Measurements from ENCODE around the gene ELMO1. TPM values are rescaled to one million over a fixed set of nuclear protein-coding genes. Genes with fewer than 3 reads are reported as not detected.

Gene ELMO1
- total RNA-seq, 1 experiment from 2014 or later = 7.8 TPM

DNA sequence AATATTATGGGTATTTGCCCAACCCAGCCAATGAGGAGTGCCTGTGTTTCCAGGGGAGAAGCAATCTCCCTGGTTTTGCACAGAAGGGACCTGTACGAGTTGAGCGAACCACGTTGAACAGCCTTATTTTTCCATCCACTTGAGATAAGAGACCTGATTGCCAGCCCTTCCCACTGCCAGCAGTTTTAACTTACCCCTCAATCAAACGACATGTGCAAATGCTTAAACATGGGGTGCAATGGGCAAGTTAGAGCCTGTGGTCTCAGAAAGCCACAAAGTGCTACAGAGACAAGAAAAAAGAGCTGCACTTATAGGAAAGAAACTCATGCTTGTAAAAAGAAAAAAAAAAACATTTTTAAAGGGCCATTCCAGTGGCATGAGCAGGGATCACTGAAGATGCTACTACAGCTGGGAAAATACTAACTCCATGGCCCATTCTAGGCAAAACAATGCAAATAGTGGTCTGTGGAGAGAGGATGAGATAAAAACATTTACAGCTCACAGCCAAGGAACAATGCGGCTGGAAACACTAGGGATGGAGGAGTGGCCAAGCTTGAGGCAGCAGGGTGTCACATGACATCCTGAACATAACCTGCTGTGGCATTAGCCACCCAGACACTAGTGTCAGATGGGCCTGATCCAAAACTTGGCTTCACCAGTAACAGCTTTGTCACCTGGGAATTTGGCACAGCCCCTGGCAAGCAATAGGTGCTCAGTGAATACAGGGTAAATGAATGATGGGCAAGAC is 162.8 kb downstream of the ELMO1 start:
- no peak overlapping the region for H2BK120ac ChIP-seq (ENCODE audit: low read depth, low read length, poor library complexity, severe bottlenecking)
- TF ChIP-seq, protein P1, sequence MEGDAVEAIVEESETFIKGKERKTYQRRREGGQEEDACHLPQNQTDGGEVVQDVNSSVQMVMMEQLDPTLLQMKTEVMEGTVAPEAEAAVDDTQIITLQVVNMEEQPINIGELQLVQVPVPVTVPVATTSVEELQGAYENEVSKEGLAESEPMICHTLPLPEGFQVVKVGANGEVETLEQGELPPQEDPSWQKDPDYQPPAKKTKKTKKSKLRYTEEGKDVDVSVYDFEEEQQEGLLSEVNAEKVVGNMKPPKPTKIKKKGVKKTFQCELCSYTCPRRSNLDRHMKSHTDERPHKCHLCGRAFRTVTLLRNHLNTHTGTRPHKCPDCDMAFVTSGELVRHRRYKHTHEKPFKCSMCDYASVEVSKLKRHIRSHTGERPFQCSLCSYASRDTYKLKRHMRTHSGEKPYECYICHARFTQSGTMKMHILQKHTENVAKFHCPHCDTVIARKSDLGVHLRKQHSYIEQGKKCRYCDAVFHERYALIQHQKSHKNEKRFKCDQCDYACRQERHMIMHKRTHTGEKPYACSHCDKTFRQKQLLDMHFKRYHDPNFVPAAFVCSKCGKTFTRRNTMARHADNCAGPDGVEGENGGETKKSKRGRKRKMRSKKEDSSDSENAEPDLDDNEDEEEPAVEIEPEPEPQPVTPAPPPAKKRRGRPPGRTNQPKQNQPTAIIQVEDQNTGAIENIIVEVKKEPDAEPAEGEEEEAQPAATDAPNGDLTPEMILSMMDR (conservative IDR thresholded peaks at IDR 0.05) = no peak
- no peak overlapping the region for H2BK15ac ChIP-seq (ENCODE audit: low read depth, low read length)
- no peak overlapping the region for H2AK5ac ChIP-seq (ENCODE audit: insufficient read length, low read length)
- H3K18ac ChIP-seq (ENCODE audit: insufficient read length, low read depth, low read length) = no peak overlapping the region
- no peak overlapping the region for H4K91ac ChIP-seq (ENCODE audit: insufficient read length, low read depth, low read length)
- H3K36me3 Mint-ChIP-seq (ENCODE audit: insufficient read depth in 1 of 3, low read depth in 3 of 3) = no peaks in the 10 kb centered on the region
- no peaks in the 10 kb centered on the region; the same call in 1 of the 2 replicates for H3K4me1 ChIP-seq (ENCODE audit: insufficient read depth, low read length)
- DNase-seq = no peak
- H4K20me1 ChIP-seq (ENCODE audit: control insufficient read depth, insufficient read depth, insufficient read length) = no peaks in the 10 kb centered on the region
- no peak overlapping the region for H4K5ac ChIP-seq (ENCODE audit: insufficient read length, low read depth, low read length)
- H3K4me2 ChIP-seq (ENCODE audit: insufficient read depth, insufficient read length, low read length) = no peak overlapping the region
- H3K4me3 Mint-ChIP-seq = no peak overlapping the region
- H2AFZ ChIP-seq (ENCODE audit: low read length) = no peak overlapping the region
- no peak overlapping the region; a peak in 2 of 7 replicates for H3K27ac Mint-ChIP-seq
- no peak overlapping the region for H3K4ac ChIP-seq (ENCODE audit: low read depth, low read length)
- H3K56ac ChIP-seq (ENCODE audit: insufficient read length, low read depth, low read length) = no peak overlapping the region
- no peak overlapping the region for H4K8ac ChIP-seq (replicated peaks; ENCODE audit: insufficient read length, low read depth, low read length)
- no peak overlapping the region for H2BK5ac ChIP-seq (ENCODE audit: insufficient read length, low read length)
- H3K27me3 Mint-ChIP-seq (ENCODE audit: low read depth) = no peaks in the 10 kb centered on the region
- H2BK12ac ChIP-seq (ENCODE audit: insufficient read length, low read depth, low read length) = no peak overlapping the region
- H3T11ph ChIP-seq (ENCODE audit: low read length) = no peak overlapping the region
- H3K9me3 Mint-ChIP-seq = peaks cover 0 to 2% of the 10 kb centered on the region in 2 experiments; a peak in 2 of 5 replicates
- no peaks in the 10 kb centered on the region for H3K79me1 ChIP-seq (ENCODE audit: insufficient read depth, low read depth, low read length, poor library complexity, severe bottlenecking)
- no peaks in the 10 kb centered on the region for H3K23me2 ChIP-seq (ENCODE audit: insufficient read length, low read depth, low read length, poor library complexity, severe bottlenecking)
- H3K4me1 Mint-ChIP-seq = peaks cover 26 to 34% of the 10 kb centered on the region in 2 experiments
- H3K9ac ChIP-seq (ENCODE audit: extremely low read depth, insufficient read length, low read length) = no peak overlapping the region
- H3K79me2 ChIP-seq (ENCODE audit: insufficient read depth, low read length) = no peaks in the 10 kb centered on the region
- H2BK20ac ChIP-seq (ENCODE audit: low read depth, low read length, poor library complexity, severe bottlenecking) = no peak overlapping the region
- H3K23ac ChIP-seq (ENCODE audit: insufficient read length, low read depth, low read length) = no peak overlapping the region
- H3K27ac ChIP-seq (ENCODE audit: insufficient read length, low read depth, low read length) = no peak overlapping the region
- no peak overlapping the region for H3K14ac ChIP-seq (ENCODE audit: insufficient read depth, low read length)
- no peaks in the 10 kb centered on the region for H3K27me3 ChIP-seq (ENCODE audit: insufficient read depth, low read length)
- H3K9me3 ChIP-seq (ENCODE audit: control insufficient read depth, low read depth, low read length) = no peaks in the 10 kb centered on the region
- WGBS (ENCODE audit: extremely low coverage, insufficient read length, low lambda C conversion rate) = no CpG with 5 or more reads among the region's 5 CpGs
